K562 (cell line): ENCODE measurements around the gene C8A. TPM values are rescaled to one million over a fixed set of nuclear protein-coding genes. Genes with fewer than 3 reads are reported as not detected.

Experiments
- ATAC-seq: fragments of 200-7000 bp; cut with Tn5 transposase; 3 replicates; pipeline ENCODE4 v1.9.1; 2020; ENCODE audit warnings: moderate library complexity
- BruUV-seq: library from RNA; stranded (reverse); fragments of 400-500 nt; replicated peaks from 2 replicates; lab custom pipeline; 2021; lab: Mats Ljungman, UMichigan
- CTCF ChIA-PET: fragments of 300-600 bp; formaldehyde crosslinking; extraction: SDS; loops from one replicate; lab custom pipeline; 2021; ENCODE audit warnings: low intra/inter-chr PET ratio; lab: Yijun Ruan, JAX
- POLR2A ChIA-PET: fragments of 300-600, 350-650 bp; sonication (Branson Sonifier 250); formaldehyde crosslinking; extraction: SDS; loops from one replicate; lab custom pipeline; 2021; ENCODE audit warnings: antibody characterized with exemption, inconsistent platforms; lab: Yijun Ruan, JAX
- DNase-seq, 4 experiments: peaks; one replicate each; pipeline versions ENCODE4 v3.0.0 to v3.0.0-alpha.2; 2011 to 2018; ENCODE audit warnings: low spot score in 3 of 4, mixed read lengths in 3 of 4; ENCODE audit errors: extremely low read depth in 1 of 4
- FAIRE-seq: peaks from 2 replicates; lab custom pipeline; 2011; peaks lifted over from hg19 to GRCh38; lab: Jason Lieb, UNC
- H2AFZ ChIP-seq: 2 replicates; pipeline ENCODE4 v1.6.0; 2011; ENCODE audit warnings: low read depth, low read length, control low read depth, inconsistent platforms
- H3K27ac ChIP-seq: fragments of 200-600 bp; 3 replicates; pipeline ENCODE4 v1.8.0; 2011; ENCODE audit warnings: low read depth, mild to moderate bottlenecking, control low read depth, inconsistent platforms, low read length, moderate library complexity, mixed read lengths; ENCODE audit errors: extremely low read depth
- H3K27me3 ChIP-seq, 2 experiments: fragments of 300-600 bp in 1 of 2; 2 replicates in 1 of 2; 3 replicates in 1 of 2; pipeline versions ENCODE4 v1.6.0 to v1.8.0; 2011; ENCODE audit warnings: inconsistent platforms in 2 of 2, low read length in 2 of 2, mild to moderate bottlenecking in 1 of 2, mixed read lengths in 1 of 2, moderate library complexity in 1 of 2; ENCODE audit not compliant: control insufficient read depth in 2 of 2, insufficient read depth in 2 of 2
- H3K36me3 ChIP-seq: fragments of 300-600 bp; 3 replicates; pipeline ENCODE4 v1.8.0; 2011; ENCODE audit warnings: mild to moderate bottlenecking, low read length, inconsistent platforms; ENCODE audit not compliant: control insufficient read depth, insufficient read depth
- H3K4me1 ChIP-seq, 2 experiments: fragments of 200-600 bp in 1 of 2; replicated peaks in 1 of 2; 2 replicates in 1 of 2; 3 replicates in 1 of 2; pipeline versions ENCODE4 v1.5.1 to v1.8.0; 2011; ENCODE audit warnings: inconsistent platforms in 2 of 2, low read length in 2 of 2, mild to moderate bottlenecking in 1 of 2, mixed read lengths in 1 of 2, moderate library complexity in 1 of 2; ENCODE audit not compliant: control insufficient read depth in 2 of 2, insufficient read depth in 2 of 2
- H3K4me2 ChIP-seq: 2 replicates; pipeline ENCODE4 v1.6.1; 2011; ENCODE audit warnings: low read length, control low read depth, inconsistent platforms, mixed read lengths; ENCODE audit not compliant: insufficient read depth
- H3K4me3 ChIP-seq: fragments of 200-600 bp; sonication (generic), shearing (Covaris generic); 2 replicates; pipeline ENCODE4 v1.5.1; 2016; ENCODE audit warnings: control low read depth, inconsistent platforms
- H3K79me2 ChIP-seq: fragments of 200-600 bp; 3 replicates; pipeline ENCODE4 v1.8.0; 2011; ENCODE audit warnings: low read length, inconsistent platforms; ENCODE audit not compliant: control insufficient read depth, insufficient read depth
- H3K9ac ChIP-seq, 2 experiments: 2 replicates each; pipeline versions ENCODE4 v1.6.0 to v1.6.1; 2011; ENCODE audit warnings: low read depth in 2 of 2, low read length in 2 of 2, control low read depth in 1 of 2, inconsistent platforms in 1 of 2, mild to moderate bottlenecking in 1 of 2, mixed read lengths in 1 of 2; ENCODE audit not compliant: insufficient read depth in 1 of 2
- H3K9me1 ChIP-seq: one replicate; pipeline ENCODE4 v1.6.0; 2011; ENCODE audit warnings: inconsistent platforms, mild to moderate bottlenecking, low read length, moderate library complexity; ENCODE audit not compliant: control insufficient read depth, insufficient read depth
- H3K9me3 ChIP-seq: replicated peaks from 2 replicates; pipeline ENCODE4 v1.5.1; 2011; ENCODE audit warnings: low read depth, low read length, inconsistent platforms; ENCODE audit not compliant: control insufficient read depth, insufficient read depth
- H4K20me1 ChIP-seq: replicated peaks from 2 replicates; pipeline ENCODE4 v1.6.1; 2011; ENCODE audit warnings: low read length, inconsistent platforms, mixed read lengths; ENCODE audit not compliant: control insufficient read depth, insufficient read depth
- BRF1 ChIP-seq: IDR thresholded peaks from 3 replicates; pipeline ENCODE4 v1.6.1; 2011; ENCODE audit warnings: borderline replicate concordance, mild to moderate bottlenecking; ENCODE audit not compliant: insufficient read length; ENCODE audit errors: extremely low read depth
- CBX8 ChIP-seq: fragments of 200-600 bp; sonication (generic); IDR thresholded peaks from 2 replicates; pipeline ENCODE4 v1.6.1; 2012; ENCODE audit warnings: borderline replicate concordance, mixed run types, low read depth, mild to moderate bottlenecking, moderate library complexity, mixed read lengths, low read length, control low read depth, inconsistent platforms; ENCODE audit not compliant: poor library complexity, severe bottlenecking; ENCODE audit errors: extremely low read depth
- DIDO1 ChIP-seq: fragments of 450-650 bp; IDR thresholded peaks from 2 replicates; pipeline ENCODE4 v1.6.1; 2016; ENCODE audit warnings: low read depth, missing biosample characterization, missing genetic modification characterization
- HNRNPK ChIP-seq: fragments of 200-400 bp; formaldehyde crosslinking; IDR thresholded peaks from one replicate; pipeline ENCODE4 v1.6.1; 2018; ENCODE audit warnings: mild to moderate bottlenecking, low read depth, low read length; ENCODE audit not compliant: poor library complexity, severe bottlenecking
- NR2C1 ChIP-seq, 2 experiments: fragments of 450-650 bp; IDR thresholded peaks; 2 replicates each; pipeline ENCODE4 v1.6.1; 2017; ENCODE audit warnings: mild to moderate bottlenecking in 2 of 2, antibody characterized with exemption in 1 of 2, inconsistent platforms in 1 of 2, missing compliant biosample characterization in 1 of 2, missing genetic modification characterization in 1 of 2
- POLR2AphosphoS2 ChIP-seq: IDR thresholded peaks from 2 replicates; pipeline ENCODE4 v1.6.1; 2012; ENCODE audit warnings: low read length, improper control_type of control experiment
- SLC30A9 ChIP-seq: fragments of 250-450 bp; sonication (Bioruptor Pico); IDR thresholded peaks from 2 replicates; pipeline ENCODE4 v1.8.0; 2022; ENCODE audit warnings: mild to moderate bottlenecking, moderate library complexity
- SREBF1 ChIP-seq: fragments of 150-350 bp; IDR thresholded peaks from 2 replicates; pipeline ENCODE4 v1.6.1; 2014; ENCODE audit warnings: antibody characterized with exemption, low read depth, low read length, borderline replicate concordance
- ZFP1 ChIP-seq: fragments of 450-650 bp; formaldehyde crosslinking; IDR thresholded peaks from 2 replicates; pipeline ENCODE4 v1.4.0; 2020; ENCODE audit warnings: mild to moderate bottlenecking, mixed read lengths
- ZKSCAN3 ChIP-seq: fragments of 250-450 bp; sonication (Bioruptor Pico); IDR thresholded peaks from 2 replicates; pipeline ENCODE4 v1.4.0; 2020
- ZNF316 ChIP-seq: fragments of 450-650 bp; IDR thresholded peaks from 2 replicates; pipeline ENCODE4 v1.6.1; 2016
- ZNF583 ChIP-seq: fragments of 250-450 bp; sonication (Bioruptor Pico); IDR thresholded peaks from 2 replicates; pipeline ENCODE4 v1.4.0; 2020
- ZNF644 ChIP-seq: fragments of 200-800 bp; sonication (Bioruptor generic); IDR thresholded peaks from 2 replicates; pipeline ENCODE4 v1.6.1; 2016; ENCODE audit warnings: low read depth, missing genetic modification characterization, missing compliant biosample characterization
- WGBS: fragments of 100-300 bp; shearing (Covaris generic); methylation state at CpG from one replicate; pipeline ENCODE4 v1.1.6; 2016; ENCODE audit warnings: low coverage, mixed read lengths; ENCODE audit not compliant: insufficient coverage; ENCODE audit errors: missing lambda C conversion rate; 5-methylcytosine and 5-hydroxymethylcytosine counted together
- in situ Hi-C: fragments of 300-500 bp; cut with MboI; formaldehyde crosslinking; loops from 4 replicates; pipeline ENCODE4 v1.15.0; 2018; ENCODE audit warnings: inconsistent platforms, mixed read lengths
- intact Hi-C: fragments of 100-400 bp; cut with micrococcal nuclease; formaldehyde crosslinking; loops from 2 replicates; pipeline ENCODE4 v1.14.2; 2022
- polyA plus RNA-seq, 8 experiments: library from polyadenylated mRNA; depleted of rRNA in 4 of 8; stranded (reverse) in 5 of 8; unstranded in 3 of 8; fragments of >200 nt; fragmentation: Nextera tagmentation in 2 of 8; fragmentation: Illumina TruSeq in 1 of 8; extraction: Ambion mirVana in 2 of 8; extraction: Trizol in 1 of 8; gene quantifications; 2 replicates each; pipeline versions ENCODE4 v1.2.1 to v1.2.3, GENCODE V29; 2011 to 2014; ENCODE audit warnings: inconsistent platforms in 1 of 8, missing spikeins in 1 of 8
- total RNA-seq, 7 experiments: library from RNA; depleted of rRNA in 6 of 7; stranded (reverse); fragments of >200 nt in 6 of 7; fragmentation: Illumina TruSeq in 2 of 7; extraction: Trizol in 2 of 7; gene quantifications; 2 replicates each; pipeline versions ENCODE4 v1.2.1 to v1.2.3, GENCODE V29; 2011 to 2021; ENCODE audit warnings: low replicate concordance in 1 of 7

The C8A gene
- total and polyA plus RNA-seq, 9 of the 15 experiments (the other 6 are each of a cell fraction or from before 2014, with no cell fraction given), result 0.09 TPM; not detected in 8

- no peak for TF ChIP-seq CBX8
- TF ChIP-seq HNRNPK, result no peak
- no peak for TF ChIP-seq ZNF644 (tag)
Measured at GRCh38 chr1:56964349-56965017, 109.9 kb downstream of the C8A start (continued).

- intact Hi-C loops (no loop called here), in situ Hi-C loops (loop anchor here (10.0 kb wide), 1 partner anchor 140 kb away; no protein-coding TSS in a partner anchor)
- FAIRE-seq, result no peak
- WGBS, result 0% methylated on average over 3 of the region's 3 CpGs
- Histone ChIP-seq H3K9me3 (no peaks in the 10 kb centered on the region), H4K20me1 (no peaks in the 10 kb centered on the region), H3K79me2 (no peaks in the 10 kb centered on the region), H3K4me2 (no peak overlapping the region), H3K4me3 (no peak overlapping the region), H3K9me1 (no peaks in the 10 kb centered on the region), H3K27ac (no peak overlapping the region), H3K27me3 (peaks cover 0 to 8% of the 10 kb centered on the region in 2 experiments; a peak in 2 of 5 replicates), H3K36me3 (no peaks in the 10 kb centered on the region), H3K9ac (no peak overlapping the region), H3K4me1 (no peaks in the 10 kb centered on the region), H2AFZ (no peak overlapping the region)
- ATAC-seq, result no peak
- BruUV-seq, result no TSS peak
- ChIA-PET POLR2A (no interaction called here), CTCF (no interaction called here)
- DNase-seq, result no peak
- TF ChIP-seq ZNF316 (no peak), ZKSCAN3 (CRISPR knock-in tag) (no peak), ZFP1 (CRISPR knock-in tag) (no peak), ZNF583 (no peak), SLC30A9 (no peak), SREBF1 (no peak), POLR2AphosphoS2 (no peak), DIDO1 (tag) (no peak), NR2C1 (IDR thresholded peaks at IDR 0.05) (no peak), NR2C1 (tag; IDR thresholded peaks at IDR 0.05) (no peak), BRF1 (no peak)
Measured at GRCh38 chr1:56965191-56965590, 110.6 kb downstream of the C8A start.
